ENCODE measurements around the gene CDK15.

Gene CDK15

DNA sequence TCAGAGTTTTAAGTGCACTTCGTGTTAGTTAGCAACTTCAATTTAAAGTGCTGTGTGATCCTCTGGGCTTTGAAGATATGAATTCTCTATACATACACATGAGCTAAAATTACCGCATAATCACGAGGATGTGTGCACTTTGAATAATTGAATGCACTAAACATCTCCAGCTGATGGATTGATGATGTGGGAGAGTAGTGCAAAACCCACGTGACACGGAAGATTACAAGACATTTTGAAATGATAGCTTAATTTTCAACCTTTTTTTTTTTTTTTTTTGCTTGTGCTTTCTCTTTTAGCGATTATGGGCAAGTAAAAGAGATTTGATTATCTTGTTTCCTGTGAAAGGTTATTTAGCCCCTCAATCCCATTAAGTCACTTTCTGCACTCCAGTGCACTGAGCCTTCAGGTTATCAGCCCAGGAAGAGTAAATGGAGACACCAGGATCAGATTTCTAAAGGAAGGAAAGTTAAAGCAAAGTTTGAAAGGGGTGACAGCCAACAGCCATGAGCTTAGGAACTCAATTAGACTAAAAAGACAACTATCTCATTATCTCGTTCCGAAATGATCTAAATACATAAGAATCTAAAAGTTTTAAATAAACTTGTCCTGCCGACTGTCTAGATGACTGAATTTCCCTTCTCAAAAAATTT is 81.6 kb downstream of the CDK15 start:
- in situ Hi-C loops (cut with HindIII; ENCODE audit: low pct_ligation_motif_present, low pct_unique_long_range_greater_than_20kb, low sequenced_read_pairs): no loop called here
- DNase-seq: no peak

GRCh38 chr2:201888426-201888800 is 82.1 kb downstream of the CDK15 start:
- no peak for DNase-seq
- in situ Hi-C loops (cut with HindIII; ENCODE audit: low pct_ligation_motif_present, low pct_unique_long_range_greater_than_20kb, low sequenced_read_pairs): no loop called here

DNA sequence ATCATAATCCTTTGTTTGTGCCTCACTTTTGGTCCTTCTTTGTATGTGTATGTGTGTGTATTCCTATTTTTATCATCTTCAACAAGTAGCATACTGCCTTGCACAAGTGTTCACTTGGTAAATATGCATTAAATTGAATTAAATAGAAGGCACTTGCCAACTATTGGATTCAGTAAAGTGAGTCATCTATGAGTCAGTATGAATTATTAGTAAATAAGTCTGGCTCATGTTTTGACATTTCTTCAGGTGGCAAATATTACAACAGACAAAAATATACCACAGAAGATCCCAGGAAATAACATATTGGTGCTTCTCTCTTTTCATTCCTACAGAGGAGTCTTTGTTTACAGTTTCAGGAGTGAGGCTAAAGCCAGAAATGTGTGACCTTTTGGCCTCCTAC is 84.1 kb downstream of the CDK15 start:
- no peak for DNase-seq
- in situ Hi-C loops (cut with HindIII; ENCODE audit: low pct_ligation_motif_present, low pct_unique_long_range_greater_than_20kb, low sequenced_read_pairs): no loop called here

DNA sequence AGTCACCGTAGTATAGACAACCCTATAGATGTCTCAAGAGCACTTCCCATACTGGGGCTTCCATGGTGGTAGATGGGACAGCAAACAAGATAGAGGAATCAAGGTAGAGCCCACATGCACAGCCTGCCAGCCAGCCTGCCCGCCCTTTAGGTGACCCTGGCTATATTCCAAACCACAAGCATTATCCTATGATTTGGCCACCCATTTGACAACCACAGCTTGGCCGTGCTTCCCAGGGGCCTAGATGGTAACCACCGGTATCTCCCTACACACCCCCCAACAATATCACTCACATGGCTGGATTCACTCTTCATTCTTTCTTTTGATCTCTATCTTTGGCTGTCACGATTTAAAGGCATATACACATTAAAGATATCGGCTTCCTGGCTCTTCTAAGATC is 85.3 kb downstream of the CDK15 start:
- in situ Hi-C loops (cut with HindIII; ENCODE audit: low pct_ligation_motif_present, low pct_unique_long_range_greater_than_20kb, low sequenced_read_pairs): no loop called here
- DNase-seq: no peak

DNA sequence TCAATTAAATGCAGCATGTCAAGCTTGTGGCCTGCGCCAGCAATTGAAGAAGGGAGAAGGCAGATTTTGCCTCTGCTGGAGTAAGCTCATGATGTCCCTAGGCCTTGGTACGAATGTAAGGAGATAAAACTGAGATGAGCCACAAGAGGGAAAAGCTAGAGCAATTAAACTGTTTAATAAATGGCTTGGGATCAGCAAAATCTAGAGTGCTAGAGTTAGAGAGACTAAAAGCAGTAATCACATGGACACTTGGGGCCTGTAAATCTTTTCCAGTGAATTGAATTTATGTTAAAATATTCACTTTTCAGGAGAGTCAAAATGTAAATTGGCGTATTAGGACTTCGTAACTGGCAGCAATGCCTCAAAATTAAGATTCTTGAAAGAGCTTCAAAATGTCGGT is 86.2 kb downstream of the CDK15 start:
- no peak for DNase-seq
- in situ Hi-C loops (cut with HindIII; ENCODE audit: low pct_ligation_motif_present, low pct_unique_long_range_greater_than_20kb, low sequenced_read_pairs): no loop called here

DNA sequence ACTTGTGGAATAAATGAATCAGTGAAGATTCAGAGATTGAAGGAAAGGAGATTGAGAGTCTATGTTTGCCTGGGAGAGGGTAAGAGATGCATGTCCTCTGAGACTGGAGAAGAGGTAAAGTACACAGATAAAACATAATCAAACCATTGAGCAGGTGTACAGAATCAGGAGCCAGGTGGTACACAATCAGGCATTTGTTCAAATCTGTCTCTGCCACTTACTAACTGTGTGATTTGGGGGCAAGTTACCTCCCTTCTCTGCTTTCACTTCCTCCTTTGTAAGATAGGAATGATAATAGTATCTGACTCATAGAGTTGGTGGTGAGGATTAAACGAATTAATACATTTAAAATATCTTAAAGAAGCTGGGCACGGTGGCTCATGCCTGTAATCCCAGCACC is 94.0 kb downstream of the CDK15 start:
- in situ Hi-C loops (cut with HindIII; ENCODE audit: low pct_ligation_motif_present, low pct_unique_long_range_greater_than_20kb, low sequenced_read_pairs): no loop called here
- DNase-seq: no peak

- in situ Hi-C loops (cut with HindIII; ENCODE audit: low pct_ligation_motif_present, low pct_unique_long_range_greater_than_20kb, low sequenced_read_pairs): no loop called here
- DNase-seq: no peak
Measured at GRCh38 chr2:201901786-201902185, 95.4 kb downstream of the CDK15 start.

- DNase-seq: no peak
- in situ Hi-C loops (cut with HindIII; ENCODE audit: low pct_ligation_motif_present, low pct_unique_long_range_greater_than_20kb, low sequenced_read_pairs): no loop called here
Measured at GRCh38 chr2:201904538-201905420, 98.4 kb downstream of the CDK15 start.

- in situ Hi-C loops (cut with HindIII; ENCODE audit: low pct_ligation_motif_present, low pct_unique_long_range_greater_than_20kb, low sequenced_read_pairs): no loop called here
Measured at GRCh38 chr2:201906777-201907562, 100.6 kb downstream of the CDK15 start.

DNA sequence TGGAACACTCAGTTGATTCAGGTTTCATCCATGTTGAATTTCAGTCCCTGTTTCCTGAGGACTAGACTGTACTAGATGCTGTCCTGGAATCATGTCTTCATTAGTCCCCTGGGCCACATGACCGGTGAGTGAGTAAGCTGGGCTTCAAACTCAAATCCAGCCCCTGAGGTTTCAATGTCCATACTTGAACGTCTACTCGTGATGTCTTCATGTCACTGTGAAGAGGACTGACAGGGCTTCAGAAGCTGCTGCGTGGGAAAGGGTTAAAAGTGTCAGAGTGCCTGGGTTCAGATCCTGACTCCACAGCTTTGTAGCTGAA is 101.2 kb downstream of the CDK15 start:
- in situ Hi-C loops (cut with HindIII; ENCODE audit: low pct_ligation_motif_present, low pct_unique_long_range_greater_than_20kb, low sequenced_read_pairs): no loop called here
- no peak for DNase-seq

More at GRCh38 chr2:201906777-201907562, 100.6 kb downstream of the CDK15 start:
- no peak for DNase-seq

- no peak for DNase-seq
- in situ Hi-C loops (cut with HindIII; ENCODE audit: low pct_ligation_motif_present, low pct_unique_long_range_greater_than_20kb, low sequenced_read_pairs): no loop called here
Measured at GRCh38 chr2:201908901-201909300, 102.6 kb downstream of the CDK15 start.

DNA sequence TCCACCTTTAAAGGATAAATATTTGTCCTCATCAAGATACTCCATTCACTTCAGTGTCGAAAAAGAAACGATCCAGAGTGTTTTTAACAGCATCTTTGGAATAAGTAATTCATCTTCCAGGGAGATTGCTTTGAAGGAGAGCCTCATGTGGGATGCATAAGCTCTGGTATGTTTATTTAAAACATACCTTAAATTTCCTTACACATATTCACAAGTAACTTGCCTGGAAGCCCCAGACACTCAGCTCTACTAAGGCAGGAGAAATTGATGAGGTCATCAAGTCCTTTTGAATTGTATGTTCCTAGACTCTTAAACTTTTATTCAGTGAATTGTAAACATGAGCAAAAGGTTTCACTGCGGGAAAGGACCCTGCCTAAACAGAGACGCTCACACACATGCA is 103.0 kb downstream of the CDK15 start:
- DNase-seq: no peak
- in situ Hi-C loops (cut with HindIII; ENCODE audit: low pct_ligation_motif_present, low pct_unique_long_range_greater_than_20kb, low sequenced_read_pairs): no loop called here

DNA sequence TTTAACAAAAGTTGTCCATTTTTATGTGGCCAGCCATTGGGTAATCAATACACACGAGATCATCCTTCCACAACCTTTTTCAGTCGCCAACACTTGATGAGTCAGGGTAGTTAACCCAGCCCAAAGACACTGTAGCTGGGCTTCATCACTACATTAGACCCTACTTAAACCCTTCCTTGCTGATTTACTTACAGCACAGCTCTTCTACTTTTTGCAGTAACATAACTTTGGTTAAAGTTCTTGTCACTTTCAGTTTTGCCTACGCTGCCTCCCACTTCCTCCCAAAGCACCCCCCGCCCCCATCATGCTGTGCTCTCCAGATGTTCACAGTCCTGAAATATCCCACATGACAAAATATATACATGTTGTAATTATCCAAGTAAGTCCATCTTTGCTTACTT is 103.6 kb downstream of the CDK15 start:
- in situ Hi-C loops (cut with HindIII; ENCODE audit: low pct_ligation_motif_present, low pct_unique_long_range_greater_than_20kb, low sequenced_read_pairs): no loop called here
- no peak for DNase-seq

- in situ Hi-C loops (cut with HindIII; ENCODE audit: low pct_ligation_motif_present, low pct_unique_long_range_greater_than_20kb, low sequenced_read_pairs): no loop called here
Measured at GRCh38 chr2:201911372-201911771, 105.0 kb downstream of the CDK15 start.

DNA sequence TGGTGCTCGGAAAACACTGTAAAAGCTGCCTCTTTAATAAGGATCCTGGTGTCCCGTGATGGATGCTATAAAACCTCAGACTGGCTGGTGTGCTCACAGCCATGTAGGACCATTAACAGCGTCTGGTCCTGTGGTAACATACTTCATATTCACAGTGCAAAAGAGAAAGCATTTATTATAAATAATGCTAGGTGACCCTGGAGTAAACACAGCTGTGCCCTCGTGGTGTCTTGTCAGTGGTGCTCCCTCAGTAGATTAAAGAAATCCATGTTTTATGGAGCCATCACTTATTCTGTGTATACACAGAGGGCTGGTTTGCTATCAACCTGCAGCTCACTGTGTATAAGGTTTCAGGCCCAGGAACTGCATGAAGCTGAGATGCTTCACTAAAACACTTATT is 106.9 kb downstream of the CDK15 start:
- in situ Hi-C loops (cut with HindIII; ENCODE audit: low pct_ligation_motif_present, low pct_unique_long_range_greater_than_20kb, low sequenced_read_pairs): no loop called here
- DNase-seq: no peak

More at GRCh38 chr2:201911372-201911771, 105.0 kb downstream of the CDK15 start:
- no peak for DNase-seq

DNA sequence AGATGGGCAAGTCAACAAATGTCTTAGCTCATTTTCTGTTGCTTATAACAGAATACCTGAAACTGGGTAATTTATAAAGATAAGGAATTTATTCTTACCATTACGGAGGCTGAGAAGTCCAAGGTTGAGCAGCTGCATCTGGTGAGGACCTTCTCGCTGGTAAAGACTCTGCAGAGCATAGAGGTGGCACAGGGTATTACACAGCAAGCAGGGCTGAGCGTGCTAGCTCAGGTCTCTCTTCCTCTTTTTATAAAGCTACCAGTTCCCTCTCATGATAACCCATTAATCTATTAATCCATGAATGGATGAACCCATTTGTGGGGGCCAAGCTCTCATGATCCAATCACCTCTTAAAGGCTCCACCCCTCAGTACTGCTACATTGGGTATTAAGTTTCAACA is 109.1 kb downstream of the CDK15 start:
- no peak for DNase-seq
- in situ Hi-C loops (cut with HindIII; ENCODE audit: low pct_ligation_motif_present, low pct_unique_long_range_greater_than_20kb, low sequenced_read_pairs): no loop called here

DNA sequence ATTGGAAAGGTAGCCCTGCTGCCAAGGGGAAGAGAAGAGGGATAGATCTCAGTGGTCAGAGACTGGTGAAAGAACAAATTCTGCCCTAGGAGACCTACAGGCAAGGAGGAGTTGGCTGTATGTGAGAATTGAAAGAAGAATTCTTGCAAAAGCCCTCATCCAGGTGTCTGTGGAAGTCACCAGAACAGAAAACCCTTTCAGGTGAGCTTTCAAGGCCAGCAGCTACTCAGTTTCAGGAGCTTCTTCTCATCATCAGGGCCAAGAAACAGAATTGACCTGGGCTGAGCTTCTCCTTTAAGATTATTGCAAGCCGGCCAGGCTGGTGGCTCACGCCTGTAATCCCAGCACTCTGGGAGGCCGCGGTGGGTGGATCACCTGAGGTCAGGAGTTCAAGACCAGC is 110.2 kb downstream of the CDK15 start:
- in situ Hi-C loops (cut with HindIII; ENCODE audit: low pct_ligation_motif_present, low pct_unique_long_range_greater_than_20kb, low sequenced_read_pairs): no loop called here
- DNase-seq: no peak

DNA sequence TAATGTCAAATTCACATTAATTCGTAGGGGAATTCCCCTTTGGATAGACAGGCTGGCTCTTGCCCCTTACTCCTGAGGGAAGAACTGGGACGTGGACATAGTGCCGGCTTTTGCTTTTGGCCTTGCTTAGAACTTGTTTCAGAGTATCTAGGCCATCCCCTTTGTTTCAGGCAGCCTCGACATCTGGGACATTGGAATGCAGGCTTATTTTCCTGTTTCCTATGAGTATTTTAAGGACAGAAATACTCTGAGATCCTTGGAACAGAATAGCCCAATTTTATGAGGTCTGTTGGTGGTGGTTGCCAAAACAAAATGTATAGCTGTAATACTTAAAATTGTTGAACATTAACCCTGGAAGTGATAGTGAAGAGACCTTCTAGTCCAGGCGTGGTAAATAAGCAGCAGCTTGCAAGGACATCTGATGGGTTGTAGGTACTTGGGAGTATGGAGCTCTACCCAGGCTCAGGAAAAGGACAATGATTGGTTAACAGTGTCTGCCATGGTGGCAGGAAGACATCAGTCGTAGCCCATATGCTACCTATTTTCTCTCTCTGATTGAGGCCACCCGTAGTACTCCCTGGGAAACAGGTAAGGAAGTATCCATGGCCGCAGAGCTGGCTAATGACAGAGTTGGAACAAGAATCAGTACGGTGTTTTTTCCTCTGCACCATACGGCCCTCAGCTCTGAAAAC is 112.4 kb downstream of the CDK15 start:
- in situ Hi-C loops (cut with HindIII; ENCODE audit: low pct_ligation_motif_present, low pct_unique_long_range_greater_than_20kb, low sequenced_read_pairs): no loop called here
- no peak for DNase-seq

GRCh38 chr2:201919308-201919634 is 112.9 kb downstream of the CDK15 start:
- in situ Hi-C loops (cut with HindIII; ENCODE audit: low pct_ligation_motif_present, low pct_unique_long_range_greater_than_20kb, low sequenced_read_pairs): no loop called here
- no peak for DNase-seq
